Ureter (tissue), 1 donor: ENCODE results near the gene SRSF4. TPM values are rescaled to one million over a fixed set of nuclear protein-coding genes. Genes with fewer than 3 reads are reported as not detected.
A peak's percentile ranks its signal among the peaks of the same experiment; 100 is the strongest.
"Not testable (repeated sequence)": the region's sequence is repeated elsewhere in the genome, so short reads cannot be mapped to it uniquely, and the experiment has no call there.

Experiments
- DNase-seq: peaks from one replicate; pipeline ENCODE4 v3.0.0-alpha.2; 2020; ENCODE audit warnings: low spot score
- total RNA-seq: library from RNA; stranded (reverse); gene quantifications from one replicate; pipeline ENCODE4 v1.2.4, GENCODE V29; 2023
- donor health status: DM: yes; HTN: yes; CAD: no.

SRSF4 gene
- total RNA-seq, 1 donor from 2014 or later: 96.0 TPM

GRCh38 chr1:29124366-29125236 is 57.1 kb downstream of the SRSF4 start:
- peak; percentile 88 for DNase-seq

GRCh38 chr1:29123887-29124365 is 57.8 kb downstream of the SRSF4 start, which contains the start of gene TMEM200B:
TSS of gene TMEM200B (minus strand) at chr1:29123903. CDS start at chr1:29121828, 2,075 bp downstream.
- no peak for DNase-seq

- no peak for DNase-seq
Observed at GRCh38 chr1:29123053-29123886, 58.4 kb downstream of the SRSF4 start.

GRCh38 chr1:29122682-29123052 is 59.0 kb downstream of the SRSF4 start:
- peak; percentile 61 for DNase-seq

- DNase-seq: peak; percentile 63
Observed at GRCh38 chr1:29121936-29122681, 59.6 kb downstream of the SRSF4 start.

- no peak for DNase-seq
Observed at GRCh38 chr1:29121516-29121935, 60.2 kb downstream of the SRSF4 start.

- DNase-seq: peak; percentile 64
Observed at GRCh38 chr1:29120947-29121485, 60.7 kb downstream of the SRSF4 start.

- no peak for DNase-seq
Observed at GRCh38 chr1:29120367-29120766, 61.3 kb downstream of the SRSF4 start.

GRCh38 chr1:29119121-29119929 is 62.4 kb downstream of the SRSF4 start:
- no peak for DNase-seq

- DNase-seq: no peak
Observed at GRCh38 chr1:29117381-29117780, 64.3 kb downstream of the SRSF4 start.

GRCh38 chr1:29114654-29115053 is 67.0 kb downstream of the SRSF4 start:
- DNase-seq: no peak

- DNase-seq: no peak
Observed at GRCh38 chr1:29113413-29114117, 68.1 kb downstream of the SRSF4 start.

- no peak for DNase-seq
Observed at GRCh38 chr1:29112705-29113412, 68.8 kb downstream of the SRSF4 start.

- DNase-seq: not testable (repeated sequence)
Observed at GRCh38 chr1:29108041-29108440, 73.7 kb downstream of the SRSF4 start.

- DNase-seq: no peak
Observed at GRCh38 chr1:29105822-29106221, 75.9 kb downstream of the SRSF4 start.

- no peak for DNase-seq
Observed at GRCh38 chr1:29100487-29100886, 81.2 kb downstream of the SRSF4 start.

- no peak for DNase-seq
Observed at GRCh38 chr1:29099286-29099685, 82.4 kb downstream of the SRSF4 start.
